MCF 10A (cell line): ENCODE data around the gene GATAD2A. TPM values are rescaled to one million over a fixed set of nuclear protein-coding genes. Genes with fewer than 3 reads are reported as not detected.

ENCODE experiments used
- BruUV-seq: library from RNA; stranded (reverse); fragments of 400-500 nt; replicated peaks from 2 replicates; lab custom pipeline; 2021; lab: Mats Ljungman, UMichigan
- CTCF ChIA-PET: fragments of 300-600 bp; sonication (Branson Sonifier 250); formaldehyde crosslinking; extraction: SDS; loops from one replicate; lab custom pipeline; 2021; ENCODE audit warnings: antibody characterized with exemption, inconsistent platforms; lab: Yijun Ruan, JAX
- POLR2A ChIA-PET: fragments of 300-600, 350-650 bp; sonication (Branson Sonifier 250); formaldehyde crosslinking; extraction: SDS; loops from one replicate; lab custom pipeline; 2020; ENCODE audit warnings: antibody characterized with exemption, inconsistent platforms; lab: Yijun Ruan, JAX
- DNase-seq: peaks from one replicate; pipeline ENCODE4 v3.0.0-alpha.2; 2018; ENCODE audit not compliant: unreplicated experiment
- H3K27ac Mint-ChIP-seq: one replicate; pipeline ENCODE4 v1.8.0; 2022; ENCODE audit warnings: mild to moderate bottlenecking, low read depth, mixed read lengths; ENCODE audit not compliant: unreplicated experiment
- H3K27me3 Mint-ChIP-seq: one replicate; pipeline ENCODE4 v1.8.0; 2022; ENCODE audit warnings: mixed read lengths; ENCODE audit not compliant: insufficient read depth, unreplicated experiment
- H3K36me3 Mint-ChIP-seq: one replicate; pipeline ENCODE4 v1.8.0; 2022; ENCODE audit warnings: mild to moderate bottlenecking, moderate library complexity, mixed read lengths; ENCODE audit not compliant: insufficient read depth, unreplicated experiment
- H3K4me1 Mint-ChIP-seq: one replicate; pipeline ENCODE4 v1.8.0; 2022; ENCODE audit warnings: mixed read lengths; ENCODE audit not compliant: insufficient read depth, unreplicated experiment
- H3K4me3 Mint-ChIP-seq: one replicate; pipeline ENCODE4 v1.8.0; 2022; ENCODE audit warnings: mild to moderate bottlenecking, moderate library complexity, mixed read lengths; ENCODE audit not compliant: unreplicated experiment
- H3K9me3 Mint-ChIP-seq: one replicate; pipeline ENCODE4 v1.8.0; 2022; ENCODE audit warnings: mixed read lengths; ENCODE audit not compliant: unreplicated experiment
- intact Hi-C: fragments of 100-400 bp; cut with micrococcal nuclease; formaldehyde crosslinking; loops from 2 replicates; pipeline ENCODE4 v1.14.1; 2022
- total RNA-seq: library from RNA; stranded (reverse); gene quantifications from 2 replicates; pipeline ENCODE4 v1.2.3, GENCODE V29; 2022
- TF ChIP-seq, protein P1 (sequence below): fragments of 200-600 bp; IDR thresholded peaks from one replicate; pipeline ENCODE4 v1.8.0; 2022; ENCODE audit warnings: antibody characterized with exemption, mild to moderate bottlenecking; ENCODE audit not compliant: unreplicated experiment

GATAD2A gene
- total RNA-seq, 1 experiment from 2014 or later, result 91.5 TPM

DNA sequence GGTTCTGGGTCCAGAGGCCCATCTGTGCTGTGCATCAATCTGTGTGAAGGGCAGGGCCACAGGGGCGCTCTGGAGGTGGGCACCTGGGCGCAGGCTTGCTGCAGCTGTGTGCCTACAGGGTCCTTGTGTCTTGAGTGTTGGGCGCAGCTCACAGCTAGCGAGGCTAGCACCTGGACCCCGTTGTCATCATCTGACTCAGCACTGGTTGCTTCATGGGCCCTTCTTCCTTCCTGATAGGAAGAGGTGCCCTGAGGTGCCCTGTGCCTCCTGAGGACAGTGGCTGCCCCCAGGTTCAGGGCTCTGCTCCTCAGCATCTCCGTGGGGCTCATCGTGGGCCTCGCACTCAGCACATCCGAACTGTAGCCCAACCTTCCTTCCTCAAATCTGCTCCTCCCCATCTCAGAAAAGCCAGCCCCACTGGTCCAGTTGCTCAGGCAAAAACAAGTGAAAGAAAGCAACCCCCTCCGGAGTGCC, 54.8 kb downstream of the GATAD2A start:
- H3K27ac Mint-ChIP-seq, result peak overlapping the region; percentile 88
- H3K36me3 Mint-ChIP-seq, result peaks cover 26% of the 10 kb centered on the region
- H3K9me3 Mint-ChIP-seq, result no peaks in the 10 kb centered on the region
- no peak for DNase-seq
- CTCF ChIA-PET, result interaction anchor here (0.6 to 1.2 kb wide), 3 partner anchors 29 to 54 kb away, joined by 3 to 7 read pairs (median 3); no protein-coding TSS in a partner anchor
- TF ChIP-seq, protein P1, sequence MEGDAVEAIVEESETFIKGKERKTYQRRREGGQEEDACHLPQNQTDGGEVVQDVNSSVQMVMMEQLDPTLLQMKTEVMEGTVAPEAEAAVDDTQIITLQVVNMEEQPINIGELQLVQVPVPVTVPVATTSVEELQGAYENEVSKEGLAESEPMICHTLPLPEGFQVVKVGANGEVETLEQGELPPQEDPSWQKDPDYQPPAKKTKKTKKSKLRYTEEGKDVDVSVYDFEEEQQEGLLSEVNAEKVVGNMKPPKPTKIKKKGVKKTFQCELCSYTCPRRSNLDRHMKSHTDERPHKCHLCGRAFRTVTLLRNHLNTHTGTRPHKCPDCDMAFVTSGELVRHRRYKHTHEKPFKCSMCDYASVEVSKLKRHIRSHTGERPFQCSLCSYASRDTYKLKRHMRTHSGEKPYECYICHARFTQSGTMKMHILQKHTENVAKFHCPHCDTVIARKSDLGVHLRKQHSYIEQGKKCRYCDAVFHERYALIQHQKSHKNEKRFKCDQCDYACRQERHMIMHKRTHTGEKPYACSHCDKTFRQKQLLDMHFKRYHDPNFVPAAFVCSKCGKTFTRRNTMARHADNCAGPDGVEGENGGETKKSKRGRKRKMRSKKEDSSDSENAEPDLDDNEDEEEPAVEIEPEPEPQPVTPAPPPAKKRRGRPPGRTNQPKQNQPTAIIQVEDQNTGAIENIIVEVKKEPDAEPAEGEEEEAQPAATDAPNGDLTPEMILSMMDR, result no peak
- POLR2A ChIA-PET, result interaction anchor here (0.6 to 0.9 kb wide), 2 partner anchors 29 to 55 kb away, joined by 3 read pairs; partner anchors contain the start of gene GATAD2A
- no peak overlapping the region for H3K4me3 Mint-ChIP-seq
- H3K27me3 Mint-ChIP-seq, result no peaks in the 10 kb centered on the region
- no TSS peak for BruUV-seq
- H3K4me1 Mint-ChIP-seq, result peaks cover 53% of the 10 kb centered on the region
- intact Hi-C loops, result no loop called here

DNA sequence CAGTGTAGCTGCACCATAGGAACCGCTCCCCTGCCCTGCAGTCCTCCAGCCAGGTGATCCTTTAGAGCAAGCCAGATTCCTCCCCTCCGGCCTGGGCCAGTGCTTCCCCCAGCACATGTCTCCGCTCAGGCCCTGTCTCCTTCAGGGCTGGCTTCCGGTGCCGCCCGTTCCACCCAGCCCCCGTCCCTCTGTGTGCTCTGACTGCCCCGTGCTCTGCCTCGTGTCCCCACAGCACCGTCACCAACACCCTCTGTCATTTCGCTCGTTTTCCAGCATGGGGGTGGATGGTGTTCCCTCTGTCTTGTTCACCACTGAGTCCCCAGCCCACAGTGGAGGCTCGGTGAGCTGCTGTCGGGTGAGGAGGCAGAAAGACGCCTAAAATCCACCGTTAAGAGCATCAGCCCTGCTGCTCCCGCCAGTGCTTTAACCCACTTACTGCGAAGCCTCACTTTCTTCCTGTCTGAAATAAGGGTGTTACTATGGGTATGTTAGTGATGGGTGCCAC, 55.3 kb downstream of the GATAD2A start:
- CTCF ChIA-PET, result interaction anchor here (0.6 to 1.1 kb wide), 2 partner anchors 42 to 54 kb away, joined by 3 read pairs; no protein-coding TSS in a partner anchor
- Mint-ChIP-seq H3K27me3 (no peaks in the 10 kb centered on the region), H3K4me1 (peaks cover 53% of the 10 kb centered on the region), H3K36me3 (peaks cover 30% of the 10 kb centered on the region), H3K4me3 (no peak overlapping the region), H3K27ac (peak overlapping the region; percentile 85), H3K9me3 (no peaks in the 10 kb centered on the region)
- DNase-seq, result no peak
- TF ChIP-seq, protein P1, result no peak
- no TSS peak for BruUV-seq
- intact Hi-C loops, result no loop called here
- POLR2A ChIA-PET, result interaction anchor here (0.6 kb wide), 1 partner anchor 55 kb away, joined by 3 read pairs; the partner anchor contains the start of gene GATAD2A

DNA sequence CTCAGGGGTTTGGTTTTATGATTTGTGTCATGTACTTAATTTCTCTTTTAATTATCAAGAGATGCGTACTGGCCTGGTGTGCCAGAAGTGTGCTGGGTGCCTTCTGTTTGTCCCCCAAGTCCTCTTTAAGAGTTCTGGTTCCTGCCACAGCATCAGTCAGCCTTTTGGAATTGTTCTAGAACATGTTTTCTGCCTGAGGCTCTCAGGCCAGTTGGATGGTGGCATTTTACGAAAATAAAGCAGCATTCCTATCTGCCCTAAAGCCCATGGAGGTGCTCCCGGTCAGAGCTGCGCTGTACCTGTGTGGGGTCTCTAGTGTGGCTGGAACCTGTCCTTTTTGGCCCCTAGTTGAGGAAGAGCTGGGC, 55.8 kb downstream of the GATAD2A start:
- no TSS peak for BruUV-seq
- Mint-ChIP-seq H3K4me1 (peaks cover 53% of the 10 kb centered on the region), H3K36me3 (peaks cover 35% of the 10 kb centered on the region), H3K27ac (peak overlapping the region; percentile 85), H3K27me3 (no peaks in the 10 kb centered on the region), H3K9me3 (no peaks in the 10 kb centered on the region), H3K4me3 (no peak overlapping the region)
- no peak for DNase-seq
- TF ChIP-seq, protein P1, result no peak
- POLR2A ChIA-PET, result no interaction called here
- intact Hi-C loops, result no loop called here
- CTCF ChIA-PET, result no interaction called here

DNA sequence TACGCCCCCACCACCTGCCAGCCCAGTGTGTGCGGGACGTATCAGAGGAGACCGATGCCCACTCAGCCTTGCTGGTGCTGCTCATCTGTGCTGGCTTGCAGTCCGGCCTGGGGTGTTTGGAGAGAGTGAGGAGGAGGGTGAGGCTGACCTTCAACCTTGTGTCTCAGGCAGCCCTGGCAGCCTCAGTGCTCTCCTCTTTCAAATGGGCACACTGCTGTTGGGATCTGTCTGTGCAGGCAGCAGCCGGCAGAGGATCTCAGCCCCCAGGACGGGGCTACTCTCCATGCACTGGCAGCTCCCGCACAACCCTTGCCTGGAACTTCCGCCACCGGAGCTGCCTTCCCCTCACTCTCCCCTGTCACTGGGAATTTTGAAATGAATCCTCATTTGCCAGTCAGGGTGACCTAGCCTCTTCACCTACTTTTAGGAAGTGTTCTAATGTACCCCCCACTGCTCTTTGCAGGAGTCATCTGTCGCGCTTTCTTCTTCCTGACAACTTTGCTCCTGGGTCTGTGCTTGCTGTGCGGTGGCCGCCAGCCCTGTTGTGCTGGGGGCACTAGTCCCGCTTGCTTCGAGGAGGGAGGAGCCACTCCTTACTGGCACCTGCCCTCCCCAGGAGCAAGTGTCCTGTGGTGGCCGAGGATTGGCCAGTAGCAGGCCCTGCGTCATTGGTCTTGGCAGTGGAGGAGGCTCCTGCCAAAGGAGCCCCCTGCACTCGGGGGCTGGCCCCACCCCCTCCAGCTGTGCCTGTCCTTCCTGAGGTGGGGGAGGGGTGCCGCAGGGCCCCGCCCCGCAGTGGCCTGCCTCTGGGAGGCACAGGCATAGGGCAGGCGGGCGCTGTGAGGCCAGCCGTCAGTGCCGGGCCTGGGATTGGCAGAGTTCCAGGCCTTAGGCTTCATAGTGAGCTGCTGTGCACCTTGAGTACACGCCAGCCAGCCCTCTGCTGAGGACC, 56.5 kb downstream of the GATAD2A start:
- DNase-seq, result no peak
- Mint-ChIP-seq H3K27me3 (no peaks in the 10 kb centered on the region), H3K27ac (peak overlapping the region; percentile 85), H3K4me1 (peaks cover 53% of the 10 kb centered on the region), H3K4me3 (no peak overlapping the region), H3K36me3 (peaks cover 40% of the 10 kb centered on the region), H3K9me3 (no peaks in the 10 kb centered on the region)
- TF ChIP-seq, protein P1, result no peak
- ChIA-PET CTCF (interaction anchor here (1.7 kb wide), 1 partner anchor 29 kb away, joined by 3 read pairs; no protein-coding TSS in a partner anchor), POLR2A (no interaction called here)
- intact Hi-C loops, result no loop called here
- no TSS peak for BruUV-seq
